Spleen (tissue), 7 donors: ENCODE measurements around the gene GRID2.

ENCODE experiments used
- CTCF ChIP-seq, 11 experiments: fragments of 200-600 bp in 7 of 11; fragments of 450-650 bp in 4 of 11; sonication (generic) in 4 of 11; IDR thresholded peaks in 8 of 11; conservative IDR thresholded peaks in 3 of 11; 1 replicate in 7 of 11; 2 replicates in 4 of 11; pipeline versions ENCODE4 v1.4.0 to v1.8.0; 2016 to 2021; ENCODE audit warnings: antibody characterized with exemption in 11 of 11, inconsistent platforms in 4 of 11, mild to moderate bottlenecking in 1 of 11
- POLR2A ChIP-seq, 3 donors: fragments of 450-650 bp; IDR thresholded peaks; one replicate each; pipeline ENCODE4 v1.5.1; 2017; ENCODE audit warnings: antibody characterized with exemption in 3 of 3, mild to moderate bottlenecking in 1 of 3
- POLR2AphosphoS5 ChIP-seq, 3 donors: sonication (generic); formaldehyde crosslinking; IDR thresholded peaks; one replicate each; pipeline ENCODE4 v1.5.1; 2017; ENCODE audit warnings: antibody characterized with exemption in 3 of 3
- donor health status: DM: no; HTN: no; CAD: no; lungs with moderate emphysema.
- donor health status: DM: no; HTN: no; CAD: no.
- donor health status: DM: no; HTN: no; CAD: no.

- no peak for TF ChIP-seq CTCF (IDR thresholded peaks at IDR 0.05 in 8 of 11, conservative IDR thresholded peaks at IDR 0.05 in 3 of 11)
- TF ChIP-seq POLR2AphosphoS5 (IDR thresholded peaks at IDR 0.05) = no peak
- TF ChIP-seq POLR2A (IDR thresholded peaks at IDR 0.05) = no peak
These were observed 158.0 kb downstream of the GRID2 start for GRCh38 chr4:92461732-92462131.
